Activated T-cell treated with anti-CD3 and anti-CD28 coated beads, Interleukin-2, amount 50 U/mL, for 24 hours (primary cell): Measurements from ENCODE around the gene ASB7.
"Not testable (repeated sequence)": the region's sequence is repeated elsewhere in the genome, so short reads cannot be mapped to it uniquely, and the experiment has no call there.

Source experiments
- DNase-seq: peaks from one replicate; pipeline ENCODE4 v3.0.0-alpha.2; 2020
- H3K27ac Mint-ChIP-seq: 2 replicates; pipeline ENCODE4 v1.8.0; 2020; ENCODE audit warnings: mild to moderate bottlenecking, mixed read lengths
- H3K27me3 Mint-ChIP-seq: 2 replicates; pipeline ENCODE4 v1.8.0; 2020; ENCODE audit warnings: mixed read lengths
- H3K36me3 Mint-ChIP-seq: 2 replicates; pipeline ENCODE4 v1.8.0; 2020; ENCODE audit warnings: low read depth, mixed read lengths
- H3K4me1 Mint-ChIP-seq: 2 replicates; pipeline ENCODE4 v1.8.0; 2020; ENCODE audit warnings: low read depth, mixed read lengths
- H3K4me3 Mint-ChIP-seq: 2 replicates; pipeline ENCODE4 v1.8.0; 2020; ENCODE audit warnings: mild to moderate bottlenecking, moderate library complexity, mixed read lengths
- H3K9me3 Mint-ChIP-seq: 2 replicates; pipeline ENCODE4 v1.8.0; 2020; ENCODE audit warnings: mixed read lengths

Gene ASB7

GRCh38 chr15:100588638-100589242 lies 13.6 kb upstream of the ASB7 start:
- DNase-seq = no peak
- Mint-ChIP-seq H3K4me1 (peaks cover 65% of the 10 kb centered on the region), H3K27ac (no peak overlapping the region), H3K27me3 (no peaks in the 10 kb centered on the region), H3K36me3 (peaks cover 99% of the 10 kb centered on the region), H3K9me3 (peaks cover 25% of the 10 kb centered on the region), H3K4me3 (no peak overlapping the region)

DNA sequence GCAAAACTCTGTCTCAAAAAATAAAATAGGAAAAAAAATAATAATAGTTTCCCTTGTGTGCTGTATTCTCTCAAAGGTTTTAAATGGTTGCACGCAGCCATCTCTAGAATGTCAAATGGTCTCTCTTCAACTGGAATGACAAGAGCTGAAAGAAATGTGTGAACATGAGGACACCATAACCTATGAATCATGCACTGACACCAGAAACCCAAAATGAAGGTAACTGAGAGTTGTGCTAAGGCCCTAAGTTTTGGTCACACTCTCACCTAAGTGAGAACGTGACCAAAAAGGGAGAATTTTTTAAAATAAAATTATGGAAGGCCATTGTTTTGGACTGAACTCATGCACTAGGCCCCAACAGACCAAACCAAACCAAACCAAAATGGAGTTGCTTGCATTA lies 11.2 kb upstream of the ASB7 start:
- DNase-seq, H3K27me3 Mint-ChIP-seq: not testable (repeated sequence)
- peaks cover 98% of the 10 kb centered on the region for H3K36me3 Mint-ChIP-seq
- H3K4me1 Mint-ChIP-seq = peaks cover 69% of the 10 kb centered on the region
- peak overlapping the region; percentile 93 for H3K27ac Mint-ChIP-seq
- H3K4me3 Mint-ChIP-seq = peak overlapping the region; percentile 12
- peaks cover 22% of the 10 kb centered on the region for H3K9me3 Mint-ChIP-seq

GRCh38 chr15:100591835-100592234 lies 10.6 kb upstream of the ASB7 start:
- H3K27ac Mint-ChIP-seq = peak overlapping the region; percentile 93
- peaks cover 74% of the 10 kb centered on the region for H3K4me1 Mint-ChIP-seq
- peaks cover 21% of the 10 kb centered on the region for H3K9me3 Mint-ChIP-seq
- DNase-seq = no peak
- H3K27me3 Mint-ChIP-seq = no peaks in the 10 kb centered on the region
- H3K4me3 Mint-ChIP-seq = peak overlapping the region; percentile 32
- H3K36me3 Mint-ChIP-seq = peaks cover 94% of the 10 kb centered on the region

GRCh38 chr15:100592898-100593297 lies 9.5 kb upstream of the ASB7 start:
- H3K27ac Mint-ChIP-seq = peak overlapping the region; percentile 84
- no peaks in the 10 kb centered on the region for H3K27me3 Mint-ChIP-seq
- no peak overlapping the region for H3K4me3 Mint-ChIP-seq
- peaks cover 19% of the 10 kb centered on the region for H3K9me3 Mint-ChIP-seq
- peaks cover 78% of the 10 kb centered on the region for H3K4me1 Mint-ChIP-seq
- peaks cover 90% of the 10 kb centered on the region for H3K36me3 Mint-ChIP-seq
- no peak for DNase-seq

DNA sequence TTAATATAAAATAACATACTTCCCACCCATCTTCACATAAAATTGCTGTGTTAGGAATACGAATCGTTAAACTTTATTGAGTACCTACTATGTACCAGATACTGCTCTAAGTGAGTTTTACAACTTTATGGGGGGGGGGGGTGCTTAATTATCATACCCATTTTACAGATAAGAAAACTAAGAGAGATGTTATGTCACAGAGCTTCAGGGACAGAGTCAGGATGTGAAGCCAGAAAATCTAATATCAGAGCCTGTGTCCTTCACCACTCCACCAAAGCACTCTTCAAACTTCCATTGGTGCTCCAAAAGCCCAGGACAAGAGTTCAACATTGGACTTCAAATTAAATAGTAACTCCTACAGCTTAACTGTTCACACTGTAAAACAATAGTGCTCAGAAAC lies 9.0 kb upstream of the ASB7 start:
- DNase-seq = no peak
- Mint-ChIP-seq H3K4me3 (no peak overlapping the region), H3K9me3 (peaks cover 17% of the 10 kb centered on the region), H3K27me3 (no peaks in the 10 kb centered on the region), H3K27ac (peak overlapping the region; percentile 84), H3K4me1 (peaks cover 82% of the 10 kb centered on the region), H3K36me3 (peaks cover 88% of the 10 kb centered on the region)

- Mint-ChIP-seq H3K27ac (no peak overlapping the region), H3K9me3 (peaks cover 5% of the 10 kb centered on the region), H3K4me3 (peak overlapping the region; percentile 74), H3K4me1 (peaks cover 88% of the 10 kb centered on the region), H3K27me3 (no peaks in the 10 kb centered on the region), H3K36me3 (peaks cover 81% of the 10 kb centered on the region)
- peak; percentile 43 for DNase-seq
Observed at GRCh38 chr15:100595964-100596363, 6.4 kb upstream of the ASB7 start.

DNA sequence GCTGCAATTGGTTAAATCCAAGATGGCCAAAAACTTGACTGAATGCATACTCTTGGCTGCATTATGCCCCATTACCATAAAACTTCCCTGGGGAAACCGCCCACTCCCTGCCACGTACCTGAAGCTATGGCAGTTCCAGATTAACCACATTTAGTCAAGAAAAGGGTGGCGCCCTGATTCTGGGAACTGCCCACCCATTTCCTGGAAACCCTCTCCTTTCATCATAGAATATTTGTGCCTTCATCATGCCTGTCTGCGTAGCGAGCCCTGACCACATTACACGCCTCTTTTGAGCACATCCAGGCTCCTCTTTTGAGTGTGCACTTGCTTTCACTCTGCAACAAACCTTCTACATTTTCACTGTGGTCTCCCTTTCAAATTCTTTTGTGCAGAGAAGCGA lies 5.6 kb upstream of the ASB7 start:
- peak; percentile 92 for DNase-seq
- H3K36me3 Mint-ChIP-seq = peaks cover 73% of the 10 kb centered on the region
- no peak overlapping the region for H3K27ac Mint-ChIP-seq
- H3K9me3 Mint-ChIP-seq = peaks cover under 1% of the 10 kb centered on the region
- H3K27me3 Mint-ChIP-seq = no peaks in the 10 kb centered on the region
- H3K4me3 Mint-ChIP-seq = peak overlapping the region; percentile 74
- H3K4me1 Mint-ChIP-seq = peaks cover 80% of the 10 kb centered on the region

GRCh38 chr15:100597862-100598261 lies 4.5 kb upstream of the ASB7 start:
- Mint-ChIP-seq H3K4me3 (peak overlapping the region; percentile 74), H3K4me1 (peaks cover 69% of the 10 kb centered on the region)
- DNase-seq = no peak

DNA sequence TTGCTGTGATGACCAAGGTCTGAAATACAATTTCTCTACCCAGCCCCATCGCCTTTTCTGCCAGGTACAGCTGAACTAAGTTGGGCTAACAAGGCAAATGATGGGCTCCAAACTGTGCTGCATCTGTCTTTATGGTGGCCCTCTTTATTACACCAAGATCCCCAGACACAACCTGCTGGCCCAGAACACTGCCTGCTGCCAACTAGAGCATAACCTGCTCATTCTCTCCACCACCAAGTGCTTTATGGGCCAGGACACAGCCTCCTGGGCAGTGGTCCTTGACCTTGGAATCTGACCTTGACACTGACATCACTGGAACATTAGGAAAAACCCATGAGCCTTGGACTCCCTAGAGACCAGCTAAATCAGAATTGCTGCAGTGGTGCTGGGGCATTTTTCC lies 3.7 kb upstream of the ASB7 start:
- Mint-ChIP-seq H3K27me3 (no peaks in the 10 kb centered on the region), H3K4me1 (peaks cover 67% of the 10 kb centered on the region), H3K36me3 (peaks cover 63% of the 10 kb centered on the region), H3K27ac (no peak overlapping the region), H3K4me3 (no peak overlapping the region), H3K9me3 (no peaks in the 10 kb centered on the region)
- DNase-seq = no peak

More at GRCh38 chr15:100597862-100598261, 4.5 kb upstream of the ASB7 start:
- peaks cover 64% of the 10 kb centered on the region for H3K36me3 Mint-ChIP-seq
- no peak overlapping the region for H3K27ac Mint-ChIP-seq
- no peaks in the 10 kb centered on the region for H3K9me3 Mint-ChIP-seq
- no peaks in the 10 kb centered on the region for H3K27me3 Mint-ChIP-seq

GRCh38 chr15:100601163-100601562 lies 1.2 kb upstream of the ASB7 start:
- Mint-ChIP-seq H3K4me3 (no peak overlapping the region), H3K4me1 (peaks cover 67% of the 10 kb centered on the region), H3K27ac (no peak overlapping the region), H3K9me3 (no peaks in the 10 kb centered on the region), H3K36me3 (peaks cover 63% of the 10 kb centered on the region), H3K27me3 (no peaks in the 10 kb centered on the region)
- DNase-seq = peak; percentile 52

- Mint-ChIP-seq H3K27me3 (no peaks in the 10 kb centered on the region), H3K9me3 (no peaks in the 10 kb centered on the region), H3K27ac (no peak overlapping the region), H3K36me3 (peaks cover 66% of the 10 kb centered on the region), H3K4me1 (peaks cover 63% of the 10 kb centered on the region), H3K4me3 (no peak overlapping the region)
- no peak for DNase-seq
Observed at GRCh38 chr15:100601617-100602063, 749 bp upstream of the ASB7 start.

DNA sequence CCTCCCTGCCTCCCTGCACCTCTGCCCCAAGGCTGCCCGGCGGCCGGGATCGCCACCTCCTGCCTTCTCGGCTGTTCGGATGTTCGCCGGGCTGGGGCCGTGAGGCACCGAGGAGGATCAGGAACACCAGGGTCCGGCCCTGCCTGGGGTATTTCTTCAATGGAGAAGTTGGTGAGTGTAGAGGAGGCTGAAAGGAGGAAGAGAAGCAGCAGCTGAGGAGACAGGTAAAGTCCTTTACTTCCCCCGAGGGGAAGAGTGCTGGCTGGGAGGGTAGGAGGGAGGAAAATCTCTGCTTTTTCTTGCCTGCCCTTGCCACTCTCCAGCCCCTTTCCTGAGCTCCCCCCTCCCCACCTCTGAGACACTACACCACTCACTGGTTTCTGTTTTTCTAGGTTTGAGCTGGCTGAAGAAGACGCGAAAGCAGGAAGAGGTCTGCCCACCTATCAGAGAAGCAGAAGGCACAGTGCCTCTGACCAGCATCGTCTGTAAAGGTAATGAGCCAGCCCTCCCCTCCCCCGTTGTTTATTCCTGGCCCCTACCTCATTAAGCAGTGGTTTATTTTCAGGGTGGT lies 519 bp downstream of the ASB7 start:
- Mint-ChIP-seq H3K9me3 (no peaks in the 10 kb centered on the region), H3K4me3 (no peak overlapping the region), H3K27me3 (no peaks in the 10 kb centered on the region), H3K27ac (no peak overlapping the region), H3K36me3 (peaks cover 69% of the 10 kb centered on the region), H3K4me1 (peaks cover 56% of the 10 kb centered on the region)
- no peak for DNase-seq

GRCh38 chr15:100612539-100612938 lies 10.2 kb downstream of the ASB7 start:
- no peak overlapping the region for H3K27ac Mint-ChIP-seq
- no peaks in the 10 kb centered on the region for H3K27me3 Mint-ChIP-seq
- H3K4me3 Mint-ChIP-seq = no peak overlapping the region
- no peak for DNase-seq
- H3K4me1 Mint-ChIP-seq = peaks cover 20% of the 10 kb centered on the region
- H3K36me3 Mint-ChIP-seq = peaks cover 88% of the 10 kb centered on the region
- H3K9me3 Mint-ChIP-seq = no peaks in the 10 kb centered on the region

DNA sequence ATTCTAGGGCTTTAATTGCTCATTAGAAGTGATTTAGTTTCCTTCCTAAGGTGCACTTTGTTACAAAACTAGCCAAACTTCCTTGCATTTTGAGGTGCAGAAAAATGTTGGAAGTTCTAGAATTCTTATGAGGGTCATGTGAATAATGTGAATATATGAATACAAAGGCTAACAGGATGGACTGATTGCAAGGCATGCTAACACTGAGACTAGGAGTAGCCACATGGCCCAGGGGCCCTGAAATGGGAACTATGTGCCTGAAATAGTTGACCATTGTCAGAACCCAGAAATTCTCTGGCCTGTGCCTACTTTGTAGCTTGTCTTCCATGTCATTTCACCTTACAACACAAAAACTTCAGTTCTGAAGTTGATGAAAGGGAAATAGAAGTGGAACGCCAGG lies 10.8 kb downstream of the ASB7 start:
- peaks cover 16% of the 10 kb centered on the region for H3K4me1 Mint-ChIP-seq

DNA sequence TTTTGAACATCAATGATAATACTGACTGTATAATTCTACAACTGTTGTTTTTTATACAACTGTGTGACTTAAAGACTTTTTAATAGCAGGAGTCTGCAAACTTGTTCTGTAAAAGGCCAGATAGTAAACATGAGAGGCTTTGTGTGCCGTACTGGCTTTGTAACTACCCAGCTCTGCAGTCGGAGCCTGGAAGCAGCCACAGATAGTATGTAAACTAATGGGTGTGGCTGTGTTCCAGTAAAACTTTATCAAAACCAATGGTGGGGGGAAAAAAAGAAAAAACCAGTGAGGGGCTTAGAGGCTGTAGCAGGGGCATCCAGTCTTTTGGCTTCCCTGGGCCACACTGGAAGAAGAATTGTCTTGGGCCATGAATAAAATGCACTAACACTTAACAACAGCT lies 11.9 kb downstream of the ASB7 start:
- no peak for DNase-seq
- no peak overlapping the region for H3K27ac Mint-ChIP-seq
- H3K9me3 Mint-ChIP-seq = no peaks in the 10 kb centered on the region
- no peak overlapping the region for H3K4me3 Mint-ChIP-seq
- H3K4me1 Mint-ChIP-seq = peaks cover 14% of the 10 kb centered on the region
- H3K36me3 Mint-ChIP-seq = peaks cover 87% of the 10 kb centered on the region
- no peaks in the 10 kb centered on the region for H3K27me3 Mint-ChIP-seq

More for the DNA sequence above, 10.8 kb downstream of the ASB7 start:
- Mint-ChIP-seq H3K36me3 (peaks cover 86% of the 10 kb centered on the region), H3K27me3 (no peaks in the 10 kb centered on the region), H3K27ac (no peak overlapping the region), H3K4me3 (no peak overlapping the region), H3K9me3 (no peaks in the 10 kb centered on the region)
- no peak for DNase-seq
